Stomach (tissue), 9 donors: ENCODE measurements around the gene TJAP1. TPM values are rescaled to one million over a fixed set of nuclear protein-coding genes. Genes with fewer than 3 reads are reported as not detected.

Experiments used
- DNase-seq, 2 donors: peaks; one replicate each; pipeline versions ENCODE4 v3.0.0 to v3.0.0-alpha.2; 2013 to 2019
- H3K27ac ChIP-seq, 5 donors: fragments of 200-600 bp in 4 of 5; sonication (generic) in 4 of 5; one replicate each; pipeline ENCODE4 v1.5.1; 2013 to 2019; ENCODE audit warnings: mild to moderate bottlenecking in 1 of 5, moderate library complexity in 1 of 5
- H3K27me3 ChIP-seq, 3 donors: fragments of 200-600 bp; sonication (generic); one replicate each; pipeline ENCODE4 v1.5.1; 2017 to 2019; ENCODE audit warnings: mixed run types in 1 of 3
- H3K36me3 ChIP-seq, 4 donors: fragments of 200-600 bp; sonication (generic); 1 replicate in 3 of 4; 2 replicates in 1 of 4; pipeline ENCODE4 v1.5.1; 2016 to 2019
- H3K4me1 ChIP-seq, 4 donors: fragments of 200-600 bp; sonication (generic); one replicate each; pipeline ENCODE4 v1.5.1; 2016 to 2019
- H3K4me3 ChIP-seq, 4 donors: fragments of 200-600 bp; sonication (generic) in 3 of 4; one replicate each; pipeline ENCODE4 v1.5.1; 2016 to 2019; ENCODE audit warnings: mild to moderate bottlenecking in 1 of 4
- H3K9me3 ChIP-seq, 4 donors: fragments of 200-600 bp; sonication (generic); one replicate each; pipeline ENCODE4 v1.5.1; 2016 to 2019
- CTCF ChIP-seq, 7 experiments: fragments of 450-650 bp in 4 of 7; fragments of 200-600 bp in 3 of 7; sonication (generic) in 3 of 7; IDR thresholded peaks; one replicate each; pipeline ENCODE4 v1.5.1; 2016 to 2019; ENCODE audit warnings: antibody characterized with exemption in 7 of 7, control low read depth in 2 of 7, mild to moderate bottlenecking in 1 of 7
- EP300 ChIP-seq: sonication (generic); formaldehyde crosslinking; IDR thresholded peaks from one replicate; pipeline ENCODE4 v1.6.1; 2017; ENCODE audit warnings: antibody characterized with exemption
- POLR2A ChIP-seq, 4 donors: fragments of 450-650 bp; IDR thresholded peaks; one replicate each; pipeline ENCODE4 v1.6.1; 2016; ENCODE audit warnings: antibody characterized with exemption in 4 of 4, control low read depth in 2 of 4, mild to moderate bottlenecking in 1 of 4, moderate library complexity in 1 of 4
- POLR2AphosphoS5 ChIP-seq, 3 donors: sonication (generic); formaldehyde crosslinking; IDR thresholded peaks; one replicate each; pipeline ENCODE4 v1.6.1; 2016; ENCODE audit warnings: antibody characterized with exemption in 3 of 3
- WGBS, 5 donors: extraction: QIAGEN DNeasy Blood & Tissue Kit in 3 of 5; methylation state at CpG; one replicate each; pipeline versions ENCODE4 v1.1.5 to v1.1.7; 2013 to 2018; 5-methylcytosine and 5-hydroxymethylcytosine counted together
- intact Hi-C: fragments of 100-400 bp; cut with DNase I; formaldehyde crosslinking; loops from one replicate; pipeline ENCODE4 v1.15.1; 2023; ENCODE audit warnings: low total_unique reads
- polyA plus RNA-seq, 3 donors: library from polyadenylated mRNA; stranded (reverse); fragments of 200-250 nt; gene quantifications; one replicate each; pipeline ENCODE4 v1.2.3, GENCODE V29; 2013
- total RNA-seq, 5 donors: library from RNA; depleted of rRNA; stranded (reverse); fragments of >200 nt; gene quantifications; one replicate each; pipeline versions ENCODE4 v1.1.0 to v1.2.3, GENCODE V29; 2014 to 2016
- donor health status: healthy with polysubstance abuse.
- donor health status: Bipolar disorder and iron deficiency.
- donor health status: healthy.

The TJAP1 gene
- total and polyA plus RNA-seq, 8 donors, result 8.4 to 182 (median 14.1) TPM

GRCh38 chr6:43432009-43432945 lies 45.1 kb upstream of the TJAP1 start:
- TF ChIP-seq CTCF (IDR thresholded peaks at IDR 0.05), result no peak
- intact Hi-C loops, result no loop called here
- Histone ChIP-seq H3K4me3 (no peak overlapping the region), H3K4me1 (peaks cover 28 to 50% (median 37%) of the 10 kb centered on the region in 4 donors), H3K36me3 (peaks cover 18 to 41% (median 40%) of the 10 kb centered on the region in 4 donors), H3K9me3 (no peaks in the 10 kb centered on the region), H3K27ac (no peak overlapping the region), H3K27me3 (no peaks in the 10 kb centered on the region)
- no peak for DNase-seq
- 91 to 95% (median 95%) methylated on average over 11 to 19 of the region's 19 CpGs for WGBS, 5 donors

- H3K4me1 ChIP-seq, result peaks cover 28 to 52% (median 41%) of the 10 kb centered on the region in 4 donors
- intact Hi-C loops, result no loop called here
- no peaks in the 10 kb centered on the region for H3K27me3 ChIP-seq
- no peak overlapping the region for H3K27ac ChIP-seq
- H3K36me3 ChIP-seq, result peaks cover 18 to 48% (median 46%) of the 10 kb centered on the region in 4 donors
- TF ChIP-seq EP300 (no peak), POLR2AphosphoS5 (IDR thresholded peaks at IDR 0.05) (no peak), POLR2A (IDR thresholded peaks at IDR 0.05) (no peak), CTCF (IDR thresholded peaks at IDR 0.05) (no peak)
- H3K4me3 ChIP-seq, result no peak overlapping the region
- 72 to 85% (median 84%) methylated on average over 4 to 8 of the region's 8 CpGs for WGBS, 5 donors
- DNase-seq, result no peak
- H3K9me3 ChIP-seq, result no peaks in the 10 kb centered on the region
Measured at GRCh38 chr6:43433148-43433547, 44.2 kb upstream of the TJAP1 start.

- Histone ChIP-seq H3K9me3 (no peaks in the 10 kb centered on the region), H3K36me3 (peaks cover 24 to 58% (median 57%) of the 10 kb centered on the region in 4 donors), H3K4me3 (no peak overlapping the region), H3K4me1 (peaks cover 18 to 42% (median 31%) of the 10 kb centered on the region in 4 donors), H3K27ac (no peak overlapping the region), H3K27me3 (no peaks in the 10 kb centered on the region)
- intact Hi-C loops, result no loop called here
- WGBS, 5 donors, result 84 to 93% (median 86%) methylated on average over 12 to 15 of the region's 15 CpGs
- DNase-seq, result no peak
- TF ChIP-seq EP300 (no peak), POLR2AphosphoS5 (IDR thresholded peaks at IDR 0.05) (no peak), POLR2A (IDR thresholded peaks at IDR 0.05) (no peak), CTCF (IDR thresholded peaks at IDR 0.05) (no peak)
Measured at GRCh38 chr6:43434001-43434840, 43.1 kb upstream of the TJAP1 start.

GRCh38 chr6:43434943-43435342 lies 42.4 kb upstream of the TJAP1 start:
- peaks cover 28 to 66% (median 64%) of the 10 kb centered on the region in 4 donors for H3K36me3 ChIP-seq
- no peak for DNase-seq
- intact Hi-C loops, result no loop called here
- H3K27me3 ChIP-seq, result no peaks in the 10 kb centered on the region
- peaks cover 18 to 34% (median 27%) of the 10 kb centered on the region in 4 donors for H3K4me1 ChIP-seq
- 91 to 96% (median 94%) methylated on average over 4 of the region's 4 CpGs for WGBS, 5 donors
- H3K4me3 ChIP-seq, result no peak overlapping the region
- TF ChIP-seq CTCF (IDR thresholded peaks at IDR 0.05) (no peak), EP300 (no peak), POLR2A (IDR thresholded peaks at IDR 0.05) (no peak), POLR2AphosphoS5 (IDR thresholded peaks at IDR 0.05) (no peak)
- no peak overlapping the region for H3K27ac ChIP-seq
- H3K9me3 ChIP-seq, result no peaks in the 10 kb centered on the region
